ENCODE results near the gene PTPRD.

PTPRD gene

DNA sequence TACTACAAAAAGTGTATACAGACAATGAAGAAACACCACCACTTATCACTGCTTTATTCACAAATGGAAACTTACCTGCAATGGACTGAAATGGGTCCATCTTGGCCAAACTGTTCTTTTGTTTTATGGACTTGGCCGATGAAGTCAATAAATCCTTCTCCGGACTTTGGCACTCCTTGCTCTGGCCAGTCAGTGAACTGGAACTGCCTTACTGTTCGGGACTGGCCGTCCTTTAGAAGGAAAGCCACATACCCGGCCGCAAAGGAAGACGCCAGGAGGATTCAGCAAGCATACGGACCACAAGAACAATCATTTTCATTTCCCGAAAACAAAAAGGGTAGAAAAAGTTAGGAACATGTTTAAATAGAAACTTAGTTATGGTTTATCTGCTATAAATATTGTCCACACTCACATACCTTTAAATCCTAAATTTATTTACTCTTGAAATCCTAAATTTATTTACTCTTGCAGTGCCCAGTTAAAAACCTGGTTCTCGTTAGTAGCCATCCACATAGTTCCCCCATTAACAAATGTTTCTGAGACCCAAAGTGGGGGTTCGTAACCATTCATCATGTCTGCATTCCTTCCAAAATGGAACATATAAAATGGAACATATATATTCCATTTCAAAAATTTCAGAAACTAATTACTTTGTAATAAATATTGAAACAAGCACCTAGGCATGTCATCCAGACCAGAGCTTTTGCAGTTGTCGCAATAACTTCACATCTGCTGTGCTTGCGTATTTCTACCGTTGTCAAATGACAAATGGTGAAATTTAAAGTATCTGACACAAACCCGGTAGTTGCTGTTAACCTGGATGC is 2281.1 kb downstream of the PTPRD start:
- no peak for DNase-seq (ENCODE audit: low read depth)

DNA sequence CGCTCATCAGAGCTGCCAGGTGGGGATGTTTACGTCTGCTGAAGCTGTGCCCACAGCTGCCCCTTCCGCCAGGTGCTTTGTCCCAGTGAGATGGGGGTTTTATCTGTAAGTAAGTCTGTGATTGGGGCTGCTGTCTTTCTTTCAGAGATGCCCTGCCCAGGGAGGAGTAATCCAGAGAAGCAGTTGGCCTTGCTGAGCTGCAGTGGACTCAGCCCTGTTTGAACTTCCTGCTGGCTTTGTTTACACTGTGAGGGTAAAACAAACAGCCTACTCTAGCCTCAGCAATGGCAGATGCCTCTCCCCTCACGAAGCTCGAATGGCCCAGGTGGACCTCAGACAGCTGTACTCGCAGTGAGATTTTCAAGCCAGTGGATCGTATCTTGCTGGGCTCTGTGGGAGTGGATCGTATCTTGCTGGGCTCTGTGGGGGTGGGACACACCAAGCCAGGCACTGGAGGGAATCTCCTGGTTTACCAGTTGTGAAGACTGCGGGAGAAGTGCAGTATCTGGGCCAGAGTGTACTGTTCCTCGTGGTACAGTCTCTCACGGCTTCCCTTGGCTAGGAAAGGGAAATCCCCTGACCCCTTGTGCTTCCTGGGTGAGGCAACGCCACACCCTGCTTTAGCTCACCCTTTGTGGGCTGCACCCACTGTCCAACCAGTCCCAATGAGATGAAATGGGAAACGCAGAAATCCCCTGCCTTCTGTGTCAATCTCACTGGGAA is 2283.1 kb downstream of the PTPRD start:
- DNase-seq (ENCODE audit: low read depth), result no peak

DNA sequence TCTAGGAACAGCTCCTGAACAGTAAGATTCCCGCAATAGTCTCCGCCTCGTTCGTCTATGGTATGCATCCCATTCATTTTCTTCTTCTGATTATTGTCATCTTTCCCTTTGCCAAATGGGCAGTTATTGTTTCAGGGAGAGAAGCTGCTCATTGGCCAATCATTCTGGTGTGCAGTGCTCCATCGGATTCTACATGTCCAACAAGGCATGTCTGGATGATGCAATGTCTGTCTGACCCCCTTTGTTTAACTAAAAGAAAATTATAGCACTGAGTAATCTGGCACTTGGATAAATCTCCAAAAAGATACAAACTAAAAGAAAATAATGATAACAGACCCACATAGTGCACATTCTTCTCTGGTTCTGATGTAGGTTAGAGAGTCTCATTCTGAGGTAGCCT is 2297.6 kb downstream of the PTPRD start:
- DNase-seq (ENCODE audit: low read depth), result no peak

DNA sequence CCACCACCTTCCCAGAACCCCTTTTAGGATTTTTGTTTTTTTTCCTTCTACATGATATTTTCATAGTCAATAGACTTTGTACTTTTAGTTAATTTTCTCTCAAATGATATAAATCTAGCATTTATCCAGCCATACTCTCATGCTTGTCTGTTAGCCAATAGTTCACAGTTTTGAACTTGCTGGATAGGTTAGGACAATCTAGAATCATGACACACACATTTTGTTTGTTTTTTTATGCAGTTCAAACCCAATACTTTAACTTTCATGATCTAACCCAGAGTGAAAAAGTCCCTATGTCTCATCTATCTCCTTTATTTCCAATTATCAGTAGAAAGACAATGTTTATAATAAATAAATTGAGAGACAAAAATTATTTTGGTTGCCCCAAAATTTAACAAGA is 2303.5 kb downstream of the PTPRD start:
- no peak for DNase-seq (ENCODE audit: low read depth)

DNA sequence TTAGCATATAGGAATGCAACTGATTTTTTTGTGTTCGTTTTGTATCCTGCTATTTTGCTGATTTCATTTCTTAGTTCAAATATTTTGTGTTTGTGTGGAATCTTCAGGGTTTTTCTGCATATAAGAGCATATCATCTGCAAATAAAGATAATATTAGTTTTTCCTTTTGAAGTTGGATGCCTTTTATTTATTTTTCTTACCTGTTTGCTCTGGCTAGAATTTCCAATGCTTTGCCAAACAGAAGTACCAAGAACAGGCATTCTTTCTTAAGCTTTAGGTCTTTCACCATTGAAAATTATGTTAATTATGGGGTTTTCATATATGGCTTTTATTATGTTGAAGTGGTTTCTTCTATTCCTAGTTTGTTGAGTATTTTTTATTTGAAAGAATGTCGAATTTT is 2308.1 kb downstream of the PTPRD start:
- no peak for DNase-seq (ENCODE audit: low read depth)

DNA sequence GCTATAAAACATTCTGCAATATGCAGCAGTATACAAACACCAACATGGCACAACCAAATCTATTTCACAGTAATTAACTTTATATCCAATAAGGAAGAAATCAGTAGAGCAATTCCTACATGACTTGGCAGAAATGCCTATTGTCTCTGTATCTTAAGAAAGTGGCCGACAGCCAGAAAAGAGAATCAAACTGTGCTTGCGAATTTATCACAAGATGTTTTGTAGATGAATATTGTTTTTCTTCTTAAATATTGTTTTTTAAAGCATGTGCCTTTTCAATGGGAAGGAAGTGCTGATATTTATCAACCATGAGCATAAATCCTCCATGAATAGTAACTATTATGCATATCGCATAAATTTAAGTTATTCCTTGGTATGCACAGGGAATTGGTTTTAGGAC is 2311.5 kb downstream of the PTPRD start:
- DNase-seq (ENCODE audit: low read depth), result no peak

DNA sequence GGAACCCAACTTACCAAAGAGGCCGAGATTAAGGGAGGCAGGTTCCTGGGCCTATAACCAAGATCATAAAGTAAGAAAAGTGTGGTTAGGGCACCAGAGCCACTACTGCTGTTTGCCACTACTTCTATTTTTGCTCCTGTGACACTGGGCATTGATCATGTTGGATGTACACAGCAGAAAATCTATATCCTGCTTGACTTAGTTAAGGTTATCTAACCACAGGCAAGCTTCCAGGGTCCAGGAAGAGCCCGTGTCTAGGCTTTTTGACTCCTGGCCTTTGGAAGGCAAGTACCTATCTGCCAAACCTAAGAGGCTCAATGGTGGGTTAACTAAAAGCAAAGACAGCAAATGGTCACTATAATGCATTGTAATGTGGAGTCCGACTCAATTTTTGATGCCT is 2315.8 kb downstream of the PTPRD start:
- no peak for DNase-seq (ENCODE audit: low read depth)

DNA sequence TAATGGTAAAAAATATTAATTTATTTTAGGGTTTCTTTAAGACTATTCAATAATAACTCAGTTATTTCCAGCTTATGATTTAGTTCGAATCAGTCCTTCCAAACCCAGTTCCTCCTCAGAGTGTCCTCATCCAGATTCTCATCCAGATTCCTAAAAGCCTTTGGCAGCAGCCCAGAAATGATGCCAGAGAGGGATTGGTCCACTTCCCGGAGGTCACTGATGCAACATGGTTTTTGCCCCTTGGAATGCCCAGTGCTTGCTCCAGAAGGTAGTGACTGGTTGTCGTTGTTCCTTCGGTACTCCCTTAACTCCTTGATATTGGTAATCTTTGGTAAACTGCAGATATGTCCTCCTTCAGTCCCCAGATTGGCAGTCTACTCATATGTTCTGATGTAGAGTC is 2320.1 kb downstream of the PTPRD start:
- no peak for DNase-seq (ENCODE audit: low read depth)

DNA sequence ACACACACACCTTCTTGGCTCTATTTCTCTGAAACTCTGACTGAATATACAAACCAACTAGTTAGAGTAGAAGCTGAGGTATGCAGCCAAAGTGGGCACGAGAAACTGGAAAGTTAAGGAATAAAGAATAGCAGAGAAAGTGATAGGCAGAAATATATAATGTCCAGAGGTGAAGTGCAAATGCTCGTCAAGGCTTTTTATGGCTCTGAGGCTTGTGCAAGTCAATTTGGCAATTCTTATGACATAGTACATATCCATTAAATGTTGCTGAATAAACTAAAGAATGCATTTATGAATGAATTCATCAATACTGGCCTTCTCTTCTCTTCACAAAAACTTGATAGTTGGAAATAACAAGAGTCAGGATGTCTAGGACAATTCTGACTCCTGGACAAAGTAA is 2323.1 kb downstream of the PTPRD start:
- DNase-seq (ENCODE audit: low read depth), result no peak

DNA sequence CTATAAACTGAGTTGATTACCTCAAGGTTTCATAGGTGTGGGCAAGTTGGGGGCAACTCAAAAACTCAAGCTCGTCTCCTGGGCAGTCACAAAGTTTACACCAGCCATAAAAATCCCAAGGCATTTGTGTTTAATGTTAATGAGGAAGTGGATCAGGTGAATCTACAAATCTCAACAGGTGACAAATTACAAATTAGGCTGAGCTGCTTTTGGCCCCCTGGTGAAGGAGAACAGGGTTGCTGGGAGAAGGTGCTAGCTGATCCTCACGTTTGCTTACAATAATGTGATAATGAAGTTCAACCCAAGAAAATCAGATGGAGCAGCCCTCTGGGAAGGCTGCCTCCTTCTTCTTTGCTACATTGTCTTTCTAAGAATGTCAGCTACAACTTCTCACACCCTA is 2324.8 kb downstream of the PTPRD start:
- DNase-seq (ENCODE audit: low read depth), result no peak

DNA sequence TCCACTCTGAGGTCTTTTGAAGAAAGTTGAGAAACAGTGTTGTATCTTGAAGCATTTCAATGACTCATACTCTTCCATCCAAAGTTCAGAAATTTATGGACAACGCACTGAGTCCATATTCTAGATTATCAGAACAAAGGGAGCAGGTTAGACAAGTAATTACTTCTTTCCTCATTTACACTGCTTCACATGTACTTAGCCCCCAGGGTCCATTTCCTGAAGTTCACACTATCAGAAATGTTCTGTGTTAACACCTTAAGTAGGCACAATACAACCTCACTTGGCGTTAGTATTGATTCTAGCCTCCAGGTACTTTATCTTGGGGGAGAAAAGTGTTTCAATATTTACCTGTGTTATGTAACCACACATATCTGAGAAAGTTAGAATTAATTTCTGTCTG is 2325.3 kb downstream of the PTPRD start:
- no peak for DNase-seq (ENCODE audit: low read depth)

DNA sequence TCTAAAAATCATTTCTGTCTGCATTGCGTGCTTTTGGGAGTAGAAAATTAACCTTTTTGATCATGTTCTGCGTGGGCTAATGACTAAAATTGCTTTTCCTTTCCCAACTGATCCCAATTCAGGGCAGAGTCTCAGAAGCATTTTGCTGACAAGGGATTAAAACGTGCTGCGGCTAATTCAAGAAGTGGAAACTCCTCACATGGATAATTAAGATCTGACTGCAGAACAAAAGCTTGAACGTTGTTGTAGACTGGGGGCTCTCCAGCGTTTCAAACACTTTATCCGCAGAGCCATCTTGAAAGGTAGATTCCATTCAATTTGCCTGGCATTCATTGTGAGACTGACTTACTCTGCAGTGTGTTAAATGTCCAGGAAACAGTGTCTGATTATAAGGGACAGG is 2327.9 kb downstream of the PTPRD start:
- DNase-seq (ENCODE audit: low read depth), result no peak

DNA sequence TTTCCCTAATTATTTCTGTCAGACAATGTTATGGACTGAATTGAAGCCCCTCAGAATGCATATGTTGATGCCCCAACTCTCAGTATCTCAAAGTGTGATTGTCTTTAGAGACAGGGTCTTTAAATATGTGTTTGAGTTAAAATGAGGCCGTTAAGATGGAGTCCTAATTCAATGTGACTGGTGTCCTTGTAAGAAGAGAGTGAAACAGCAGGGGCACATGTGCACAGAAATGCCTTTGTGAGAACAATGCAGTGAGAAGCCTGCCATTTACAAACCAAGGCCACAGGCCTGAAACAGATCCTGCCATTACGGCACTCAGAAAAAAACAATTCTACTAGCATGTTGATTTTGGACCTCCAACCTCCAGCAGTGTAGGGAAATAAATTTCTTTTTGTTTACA is 2330.3 kb downstream of the PTPRD start:
- DNase-seq (ENCODE audit: low read depth), result no peak

DNA sequence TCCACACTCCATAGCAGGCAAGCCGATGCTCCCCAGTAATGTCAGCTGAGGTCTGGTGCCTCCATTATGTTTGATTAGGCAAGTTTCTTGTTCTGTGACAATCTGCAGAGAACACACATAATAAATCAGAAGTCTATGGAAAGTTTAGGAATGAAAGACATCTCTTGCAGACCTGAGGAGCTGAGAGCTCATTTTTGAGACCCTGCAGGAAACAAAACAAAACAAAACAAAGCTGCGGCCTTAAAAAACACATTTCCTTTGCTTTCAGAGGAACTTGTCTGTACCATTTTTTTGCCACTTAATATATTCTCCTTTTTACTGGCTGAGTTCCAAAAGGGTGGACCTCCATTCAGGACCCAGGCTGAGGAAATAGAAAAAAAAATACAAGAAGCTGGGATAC is 2332.0 kb downstream of the PTPRD start:
- DNase-seq (ENCODE audit: low read depth), result no peak

DNA sequence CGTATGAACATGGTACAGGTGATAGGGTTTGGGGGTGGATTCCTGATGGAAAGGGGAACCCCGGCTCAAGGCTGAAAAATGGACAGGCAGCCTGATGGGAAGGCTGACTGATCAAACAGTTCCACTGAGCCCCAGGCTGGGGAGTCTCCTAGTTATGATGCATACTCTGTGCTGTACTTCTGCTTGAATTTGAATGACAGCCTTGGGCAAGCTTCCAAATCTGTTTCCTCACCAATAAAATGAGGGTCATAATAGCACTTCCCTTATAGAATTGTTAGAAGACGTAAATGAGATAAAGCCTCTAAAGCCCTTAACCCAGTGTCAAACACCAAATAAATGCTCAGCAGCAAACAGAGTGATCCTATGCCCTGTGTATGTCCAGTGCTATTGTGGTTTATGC is 2334.8 kb downstream of the PTPRD start:
- no peak for DNase-seq (ENCODE audit: low read depth)

DNA sequence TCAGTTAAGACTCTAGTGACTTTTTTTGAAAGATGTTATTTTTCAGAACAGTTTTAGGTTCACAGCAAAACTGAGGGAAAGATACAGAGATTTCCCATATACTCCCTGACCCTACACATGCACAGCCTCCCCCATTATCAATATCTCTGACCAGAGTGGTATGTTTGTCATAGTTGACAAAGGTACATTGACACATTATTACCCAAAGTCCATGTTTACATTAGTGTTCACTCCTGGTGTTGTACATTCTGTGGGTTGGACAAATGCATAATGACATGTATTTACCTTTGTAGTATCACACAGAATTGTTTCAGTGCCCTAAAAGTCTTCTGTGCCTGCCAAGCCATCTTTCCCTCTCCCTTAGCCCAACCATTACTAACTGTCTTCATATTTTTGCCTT is 2342.6 kb downstream of the PTPRD start:
- DNase-seq (ENCODE audit: low read depth), result no peak

DNA sequence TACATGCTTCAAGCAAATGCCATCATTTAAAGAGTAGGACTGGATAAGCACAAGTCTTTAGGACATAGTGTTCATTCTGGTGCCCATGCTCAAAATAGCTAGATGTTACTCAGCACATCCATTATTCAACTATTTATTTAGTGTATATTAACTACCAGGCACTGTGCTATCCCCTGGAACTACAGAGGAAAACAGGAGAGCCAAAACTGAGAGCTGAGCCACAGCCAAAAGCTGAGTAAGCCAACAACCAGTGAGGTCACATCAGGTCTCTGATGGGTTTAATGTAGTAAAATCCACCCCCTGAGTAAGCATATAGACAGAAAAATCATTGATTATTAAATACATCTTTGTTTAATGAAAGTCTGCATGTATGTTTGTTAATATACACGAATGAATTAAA is 2343.9 kb downstream of the PTPRD start:
- no peak for DNase-seq (ENCODE audit: low read depth)

DNA sequence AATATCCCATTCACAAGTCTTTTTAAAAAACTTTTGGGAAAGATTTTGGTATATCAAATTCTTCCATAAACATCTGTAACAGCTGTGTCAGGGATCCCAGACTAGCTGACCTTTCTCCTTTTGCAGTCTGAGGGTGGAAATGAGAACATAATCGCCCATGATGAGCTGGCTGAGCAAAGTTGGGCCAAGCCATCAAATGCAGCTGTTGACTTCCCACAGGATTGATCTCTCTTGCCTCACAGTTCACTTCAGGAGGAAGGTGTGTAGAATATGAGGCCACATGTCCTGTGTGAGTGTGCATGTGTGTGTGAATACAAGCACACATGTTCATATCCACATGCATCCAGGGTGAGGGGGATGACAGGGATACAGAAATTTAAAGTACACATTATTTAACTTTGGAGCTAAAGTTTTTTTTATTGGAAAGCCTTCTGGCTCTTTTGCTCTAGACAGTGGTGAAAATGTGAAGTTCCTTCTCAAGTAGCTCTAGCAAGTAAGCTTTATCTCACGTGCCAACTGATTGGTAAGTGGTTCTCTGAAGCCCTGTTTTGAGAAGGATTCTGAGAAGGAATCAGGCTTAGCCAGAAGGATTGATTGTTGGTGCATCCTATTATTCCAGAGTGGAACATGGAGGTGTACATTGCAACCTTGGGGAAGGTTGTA is 2344.5 kb downstream of the PTPRD start:
- DNase-seq (ENCODE audit: low read depth), result no peak

DNA sequence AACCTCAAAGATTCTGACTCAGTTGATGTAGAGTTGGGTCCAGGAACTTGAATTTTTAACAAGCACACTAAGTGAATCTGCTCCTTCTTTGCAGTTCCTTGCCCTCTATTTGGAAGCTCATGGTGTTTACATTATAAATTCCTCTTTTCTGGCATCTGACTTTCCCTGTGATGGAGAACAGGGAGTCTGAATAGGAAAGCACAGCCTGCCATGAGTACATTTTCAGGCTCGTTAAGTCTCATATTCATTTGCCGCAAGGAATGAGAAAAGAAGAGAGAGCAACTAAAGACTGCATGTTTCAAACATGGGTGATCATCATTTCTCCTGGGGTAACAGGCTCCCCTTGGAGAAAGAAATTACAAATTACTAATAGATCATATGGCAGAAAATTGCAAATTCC is 2345.2 kb downstream of the PTPRD start:
- DNase-seq (ENCODE audit: low read depth), result no peak

DNA sequence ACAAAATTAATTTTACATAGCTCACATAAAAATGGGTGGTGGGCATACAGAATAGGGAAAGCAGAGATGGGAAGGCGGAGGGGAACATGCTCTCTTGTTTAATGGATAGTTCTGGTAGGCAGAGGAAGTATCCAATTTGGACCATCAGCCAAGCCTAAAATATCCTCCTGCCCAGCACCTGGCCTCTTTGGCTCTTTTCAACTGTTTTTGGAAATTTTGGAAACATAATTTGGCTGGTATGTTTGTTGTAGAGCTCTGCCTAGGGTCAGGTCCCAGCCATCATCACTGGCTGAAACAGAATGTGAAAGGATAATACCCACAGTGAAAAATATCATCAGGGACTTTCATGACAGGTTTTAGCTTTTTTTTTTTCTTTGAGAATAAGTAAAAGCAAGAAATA is 2345.9 kb downstream of the PTPRD start:
- no peak for DNase-seq (ENCODE audit: low read depth)

DNA sequence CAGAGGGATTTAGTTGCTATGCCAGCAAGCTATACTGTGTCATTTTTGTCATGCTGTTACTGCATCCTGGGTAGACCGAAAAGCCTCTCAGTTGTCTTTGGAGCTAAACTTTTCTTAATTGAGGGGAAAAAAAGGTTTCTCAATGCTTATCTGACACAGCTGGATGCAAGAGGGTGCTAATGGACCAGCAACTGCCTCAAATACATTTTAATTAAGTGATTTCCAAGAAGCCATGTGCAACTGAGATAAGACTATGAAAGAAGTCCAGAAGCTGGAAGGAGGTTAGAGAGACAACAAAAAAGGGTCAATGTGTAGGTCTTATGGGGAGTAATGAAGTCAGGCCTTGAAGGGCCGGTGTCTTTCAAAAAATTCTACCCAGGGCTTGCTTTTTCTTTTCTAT is 2347.5 kb downstream of the PTPRD start:
- no peak for DNase-seq (ENCODE audit: low read depth)
